Glomerular endothelial cell (primary cell): ENCODE measurements around the gene GPR55. TPM values are rescaled to one million over a fixed set of nuclear protein-coding genes. Genes with fewer than 3 reads are reported as not detected.

Experiments
- DNase-seq: peaks from one replicate; pipeline ENCODE4 v3.0.0-alpha.2; 2011; ENCODE audit warnings: low read depth, low spot score; ENCODE audit errors: extremely low read depth
- total RNA-seq: library from RNA; depleted of rRNA; stranded (reverse); fragments of >200 nt; gene quantifications from 2 replicates; pipeline ENCODE4 v1.2.3, GENCODE V29; 2015

GPR55 gene
- total RNA-seq, 1 donor from 2014 or later: not detected

DNA sequence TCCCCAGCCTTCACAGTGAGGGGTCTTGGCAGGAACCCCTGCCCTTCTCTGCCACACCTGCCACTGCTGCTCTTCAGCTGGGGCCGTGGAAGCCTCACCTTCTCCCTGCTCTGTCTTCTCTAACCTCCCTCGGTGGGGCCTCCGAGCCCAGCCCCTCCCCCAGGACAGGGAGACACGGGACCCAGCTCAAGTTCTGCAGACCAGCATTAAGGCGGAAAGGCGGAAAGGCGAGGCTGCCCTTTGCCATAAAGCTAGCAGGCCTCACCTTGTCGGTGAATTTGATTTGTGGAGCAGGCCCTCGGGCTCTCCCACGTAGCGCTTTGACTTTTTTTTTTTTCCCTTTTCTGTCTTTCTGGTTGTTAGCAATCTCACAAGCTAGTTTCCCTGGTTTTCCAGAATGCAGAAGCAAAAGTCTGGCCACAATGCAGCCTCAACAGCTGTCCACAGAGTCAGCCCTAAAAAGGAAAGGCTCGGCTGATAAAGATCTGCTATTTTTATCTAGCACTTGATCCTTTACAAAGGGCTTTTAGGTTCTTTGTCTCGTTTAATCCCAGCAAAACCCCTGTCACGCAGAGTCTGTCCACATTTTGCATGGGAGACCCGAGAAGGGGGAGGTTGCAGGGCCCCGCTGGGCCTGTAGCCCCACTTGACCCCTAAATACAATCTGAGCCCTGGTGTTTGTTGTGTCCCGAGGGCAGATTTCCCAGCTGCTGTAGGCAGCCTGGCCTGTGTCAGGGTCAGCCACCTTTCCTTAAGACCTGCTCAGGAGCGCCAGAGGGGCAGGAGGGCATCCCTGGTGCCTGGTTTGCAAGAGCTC, 54.3 kb downstream of the GPR55 start:
- no peak for DNase-seq

- no peak for DNase-seq
Measured at GRCh38 chr2:230869914-230870543, 55.0 kb downstream of the GPR55 start.

- no peak for DNase-seq
Measured at GRCh38 chr2:230868947-230869913, 55.8 kb downstream of the GPR55 start.

DNA sequence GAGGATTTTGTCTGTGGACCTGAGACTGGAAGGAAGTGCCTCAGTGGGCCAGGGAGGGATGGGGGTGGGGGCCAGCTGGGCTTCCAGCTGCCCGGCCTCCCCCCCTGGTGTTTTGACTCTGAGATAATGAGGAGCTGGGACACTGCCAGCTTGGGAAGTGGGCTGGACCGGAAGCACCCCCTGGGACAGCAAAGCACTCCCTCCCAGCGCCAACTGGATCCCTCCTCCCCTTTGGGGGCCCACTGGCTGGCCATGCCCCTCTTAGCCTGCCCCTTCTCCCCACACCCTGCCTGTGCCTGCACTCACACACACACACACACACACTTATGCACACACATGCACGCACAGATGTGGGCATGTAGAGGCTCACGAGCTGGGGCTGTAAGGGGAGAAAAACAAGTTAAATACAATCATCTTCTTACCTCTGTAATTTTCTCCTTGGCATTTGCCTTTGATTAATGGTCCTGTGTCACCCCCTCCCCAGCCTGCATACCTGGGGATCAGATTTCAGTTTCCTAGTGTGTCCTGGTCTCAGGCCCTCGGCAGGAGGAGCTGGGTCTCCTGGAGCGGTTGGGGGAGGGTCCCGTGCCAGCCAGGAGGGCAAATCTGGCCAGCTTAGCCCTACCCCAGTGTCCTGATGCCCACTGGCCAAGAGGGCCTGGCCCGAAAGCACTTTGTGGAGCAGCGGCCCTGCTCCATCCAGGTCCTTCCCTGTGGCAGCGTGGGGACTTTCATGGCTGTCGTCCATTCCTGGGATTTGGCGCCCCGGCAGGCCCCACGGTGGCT, 56.7 kb downstream of the GPR55 start:
- DNase-seq: no peak

DNA sequence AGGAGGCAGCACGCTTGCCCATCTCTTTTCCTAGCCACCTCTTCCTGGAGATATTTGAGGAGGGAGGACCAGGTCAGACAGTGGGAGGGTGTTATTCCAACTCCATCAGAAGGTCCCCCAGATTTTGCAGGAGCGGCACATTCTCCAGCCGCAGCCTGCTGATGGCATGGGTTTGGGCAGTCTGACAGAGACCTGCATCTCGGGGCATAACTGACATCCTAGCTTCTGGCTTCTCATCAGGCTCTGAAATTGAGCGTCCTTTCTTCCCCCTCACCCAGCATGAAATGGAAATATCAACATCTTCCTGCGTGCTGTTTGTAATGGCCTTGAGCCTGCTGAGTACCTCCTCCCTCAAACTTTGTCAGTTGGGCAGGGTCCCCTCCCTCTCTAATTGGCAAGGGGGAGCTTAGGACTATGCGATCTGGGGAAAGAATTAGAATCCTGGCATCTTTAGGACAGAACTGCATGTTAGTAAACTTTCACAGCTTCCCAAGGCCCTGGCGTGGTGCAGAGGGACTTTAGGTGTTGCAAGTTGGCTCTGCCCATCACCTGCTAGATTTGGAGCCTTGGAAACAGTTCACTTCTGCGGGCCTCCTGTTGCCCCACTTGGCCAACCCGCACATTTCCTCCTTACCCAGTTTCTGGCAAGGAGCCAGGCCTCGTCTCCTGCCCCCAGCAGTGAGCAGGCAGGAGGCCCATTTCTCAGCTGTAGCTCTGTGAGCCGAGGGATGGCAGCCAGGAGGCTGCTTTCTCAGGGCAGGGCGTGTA, 58.1 kb downstream of the GPR55 start:
- no peak for DNase-seq

GRCh38 chr2:230865766-230866755, 59.0 kb downstream of the GPR55 start:
- DNase-seq: no peak

- DNase-seq: no peak
Measured at GRCh38 chr2:230865307-230865765, 59.7 kb downstream of the GPR55 start.

DNA sequence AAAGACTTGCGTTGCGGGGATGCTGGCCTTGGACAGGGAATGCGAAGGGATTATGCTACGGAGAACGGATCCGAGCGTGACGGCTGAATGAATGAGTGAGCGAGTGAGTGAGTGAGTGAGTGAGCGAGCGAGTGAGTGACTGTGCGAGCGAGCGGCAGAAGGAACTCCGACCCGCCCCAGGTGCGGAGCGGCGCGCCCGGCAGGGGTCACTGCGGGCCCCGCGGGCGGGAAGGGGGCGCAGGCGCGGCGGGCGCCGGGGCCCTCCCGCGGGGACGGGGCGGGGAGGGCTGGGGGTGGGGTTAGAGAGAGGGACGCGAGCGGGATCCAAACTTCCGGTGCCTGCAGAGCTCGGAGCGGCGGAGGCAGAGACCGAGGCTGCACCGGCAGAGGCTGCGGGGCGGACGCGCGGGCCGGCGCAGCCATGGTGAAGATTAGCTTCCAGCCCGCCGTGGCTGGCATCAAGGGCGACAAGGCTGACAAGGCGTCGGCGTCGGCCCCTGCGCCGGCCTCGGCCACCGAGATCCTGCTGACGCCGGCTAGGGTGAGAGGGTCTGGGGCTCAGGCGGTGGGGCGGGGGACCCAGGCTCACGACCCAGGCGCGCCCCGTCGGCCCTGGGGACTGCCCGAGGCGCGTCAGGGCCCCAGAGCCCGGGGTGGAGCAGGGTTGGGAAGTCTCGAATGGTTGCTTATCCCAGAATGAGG, 60.3 kb downstream of the GPR55 start, which contains the start of gene ITM2C:
TSS of gene ITM2C (plus strand) at position 338 of the 702 bp plus-strand sequence. CDS start at position 422, 84 bp downstream.
- DNase-seq: no peak

GRCh38 chr2:230864122-230864604, 60.9 kb downstream of the GPR55 start:
- DNase-seq: no peak

- DNase-seq: no peak
Measured at GRCh38 chr2:230863442-230864121, 61.5 kb downstream of the GPR55 start.

- no peak for DNase-seq
Measured at GRCh38 chr2:230863031-230863430, 62.0 kb downstream of the GPR55 start.

GRCh38 chr2:230862292-230862691, 62.8 kb downstream of the GPR55 start:
- DNase-seq: no peak

- no peak for DNase-seq
Measured at GRCh38 chr2:230861552-230862255, 63.3 kb downstream of the GPR55 start.
